NCI-H524 treated with DMSO at 0.1 percent for 48 hours (cell line): ENCODE results near the gene MTG1.

ENCODE experiments used
- DNase-seq: peaks from one replicate; lab custom pipeline; 2025; lab: John Stamatoyannopoulos, UW

Gene MTG1

GRCh38 chr10:133394064-133394663, at the start of gene MTG1:
MTG1 (plus strand) TSS chr10:133394157; CDS start chr10:133394221, 64 bp downstream.
- DNase-seq = no peak

- no peak for DNase-seq
These were observed 49.7 kb upstream of the MTG1 start for GRCh38 chr10:133344236-133344635.

- no peak for DNase-seq
These were observed 47.5 kb upstream of the MTG1 start for GRCh38 chr10:133346413-133346812.

- DNase-seq = no peak
These were observed 46.0 kb upstream of the MTG1 start for GRCh38 chr10:133347710-133348517.

- DNase-seq = no peak
These were observed 44.8 kb upstream of the MTG1 start for GRCh38 chr10:133349160-133349568.

- DNase-seq = no peak
These were observed 44.4 kb upstream of the MTG1 start for GRCh38 chr10:133349577-133350011.

GRCh38 chr10:133350283-133350949, 43.5 kb upstream of the MTG1 start:
- DNase-seq = no peak

GRCh38 chr10:133350950-133351329, 43.0 kb upstream of the MTG1 start:
- DNase-seq = no peak

- DNase-seq = no peak
These were observed 42.3 kb upstream of the MTG1 start for GRCh38 chr10:133351408-133352318.

GRCh38 chr10:133353202-133353959, 40.6 kb upstream of the MTG1 start:
- no peak for DNase-seq

GRCh38 chr10:133353988-133354605, 39.9 kb upstream of the MTG1 start:
- no peak for DNase-seq

- DNase-seq = no peak
These were observed 39.2 kb upstream of the MTG1 start for GRCh38 chr10:133354672-133355240.

- no peak for DNase-seq
These were observed 38.7 kb upstream of the MTG1 start for GRCh38 chr10:133355266-133355665.

GRCh38 chr10:133355991-133356390, 38.0 kb upstream of the MTG1 start:
- DNase-seq = no peak

GRCh38 chr10:133356549-133357284, 37.2 kb upstream of the MTG1 start:
- DNase-seq = no peak

- no peak for DNase-seq
These were observed 36.4 kb upstream of the MTG1 start, which contains the start of gene FUOM for GRCh38 chr10:133357285-133358161. FUOM (minus strand) TSS chr10:133358019; CDS start chr10:133358007, 12 bp downstream.

- no peak for DNase-seq
These were observed 35.6 kb upstream of the MTG1 start for GRCh38 chr10:133358162-133358924.

GRCh38 chr10:133358925-133359310, 35.0 kb upstream of the MTG1 start:
- no peak for DNase-seq
